ENCODE measurements around the gene AOPEP. TPM values are rescaled to one million over a fixed set of nuclear protein-coding genes. Genes with fewer than 3 reads are reported as not detected.

AOPEP gene
- total RNA-seq, 5 donors from 2014 or later (not counting 1 experiment from before 2014, with no cell fraction given), result 10.4 to 14.8 (median 11.3) TPM

DNA sequence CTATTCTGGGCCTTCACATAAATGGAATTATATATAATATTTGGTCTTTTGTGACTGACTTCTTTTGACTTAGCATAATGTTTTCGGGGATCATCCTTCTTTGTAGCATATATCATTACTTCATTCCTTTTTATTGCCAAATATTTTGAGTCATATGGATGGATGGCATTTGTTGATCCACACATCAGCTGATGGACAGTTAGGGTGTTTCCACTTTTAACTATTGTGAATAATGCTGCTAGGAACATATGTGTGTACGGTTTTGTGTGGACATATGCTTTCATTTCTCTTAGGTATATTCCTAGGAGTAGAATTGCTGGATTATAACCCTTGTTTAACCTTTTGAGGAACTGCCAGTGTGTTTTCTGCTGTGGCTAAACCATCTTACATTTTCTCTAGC lies 341.4 kb downstream of the AOPEP start:
- Histone ChIP-seq H3K4me3 (ENCODE audit: control insufficient read depth in 1 of 2, extremely low read depth in 1 of 2, low read length in 1 of 2) (no peak overlapping the region), H3K27ac (ENCODE audit: low read length) (no peak overlapping the region), H3K36me3 (ENCODE audit: control insufficient read depth in 2 of 2, extremely low read depth in 1 of 2, insufficient read depth in 1 of 2, low read length in 1 of 2) (no peaks in the 10 kb centered on the region), H3K27me3 (replicated peaks in 1 of 2; ENCODE audit: control insufficient read depth in 2 of 2, extremely low read depth in 1 of 2, insufficient read depth in 2 of 2, low read length in 1 of 2) (no peaks in the 10 kb centered on the region), H3K4me1 (ENCODE audit: control insufficient read depth in 1 of 2, extremely low read depth in 1 of 2, insufficient read depth in 2 of 2, low read length in 2 of 2) (no peaks in the 10 kb centered on the region), H3K9me3 (no peaks in the 10 kb centered on the region)
- ChIA-PET CTCF (no interaction called here), POLR2A (no interaction called here)
- ATAC-seq (replicated peaks in 1 of 4), result no peak
- Mint-ChIP-seq H3K27me3 (no peaks in the 10 kb centered on the region), H3K36me3 (peaks cover 29% of the 10 kb centered on the region), H3K4me3 (no peak overlapping the region), H3K4me1 (no peaks in the 10 kb centered on the region), H3K27ac (no peak overlapping the region), H3K9me3 (no peaks in the 10 kb centered on the region)
- no CpG with 5 or more reads among the region's 2 CpGs for WGBS (ENCODE audit: insufficient coverage)
- no peak for DNase-seq

GRCh38 chr9:95070549-95071021 lies 344.1 kb downstream of the AOPEP start:
- Histone ChIP-seq H3K4me3 (ENCODE audit: control insufficient read depth in 1 of 2, extremely low read depth in 1 of 2, low read length in 1 of 2) (no peak overlapping the region), H3K9me3 (no peaks in the 10 kb centered on the region), H3K27me3 (replicated peaks in 1 of 2; ENCODE audit: control insufficient read depth in 2 of 2, extremely low read depth in 1 of 2, insufficient read depth in 2 of 2, low read length in 1 of 2) (no peaks in the 10 kb centered on the region), H3K27ac (ENCODE audit: low read length) (no peak overlapping the region), H3K4me1 (ENCODE audit: control insufficient read depth in 1 of 2, extremely low read depth in 1 of 2, insufficient read depth in 2 of 2, low read length in 2 of 2) (no peaks in the 10 kb centered on the region), H3K36me3 (ENCODE audit: control insufficient read depth in 2 of 2, extremely low read depth in 1 of 2, insufficient read depth in 1 of 2, low read length in 1 of 2) (no peaks in the 10 kb centered on the region)
- no peaks in the 10 kb centered on the region for H3K9me3 Mint-ChIP-seq
- no peaks in the 10 kb centered on the region for H3K4me1 Mint-ChIP-seq
- ChIA-PET POLR2A (no interaction called here), CTCF (no interaction called here)
- peaks cover 21% of the 10 kb centered on the region for H3K36me3 Mint-ChIP-seq
- ATAC-seq (replicated peaks in 1 of 4), result no peak
- H3K4me3 Mint-ChIP-seq, result no peak overlapping the region
- no peaks in the 10 kb centered on the region for H3K27me3 Mint-ChIP-seq
- H3K27ac Mint-ChIP-seq, result no peak overlapping the region
- no peak for DNase-seq
- WGBS (ENCODE audit: insufficient coverage), result 91% methylated on average over 8 of the region's 8 CpGs

DNA sequence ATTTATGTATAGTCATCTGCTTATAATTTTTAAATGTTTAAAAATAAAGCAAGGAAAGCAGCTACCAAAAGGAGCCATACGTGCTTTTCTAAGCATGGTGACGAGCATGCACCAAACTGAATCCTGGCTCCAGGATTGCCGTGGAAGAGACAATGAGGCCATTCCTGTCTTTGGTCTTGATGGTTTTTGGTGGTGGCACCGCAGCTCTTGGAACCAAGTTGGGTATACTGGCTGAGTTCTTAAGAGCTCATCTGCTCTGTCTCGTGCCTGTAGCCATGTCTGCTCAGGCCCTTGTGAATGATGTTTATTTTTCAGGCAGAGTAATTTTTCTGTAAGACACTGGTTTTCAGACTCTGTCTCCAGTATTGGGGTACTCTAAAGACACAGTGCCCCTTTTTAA lies 345.0 kb downstream of the AOPEP start:
- Mint-ChIP-seq H3K9me3 (no peaks in the 10 kb centered on the region), H3K27ac (no peak overlapping the region), H3K27me3 (no peaks in the 10 kb centered on the region), H3K36me3 (peaks cover 21% of the 10 kb centered on the region), H3K4me1 (no peaks in the 10 kb centered on the region), H3K4me3 (no peak overlapping the region)
- H3K27ac ChIP-seq (ENCODE audit: low read length), result no peak overlapping the region
- H3K4me1 ChIP-seq (ENCODE audit: control insufficient read depth in 1 of 2, extremely low read depth in 1 of 2, insufficient read depth in 2 of 2, low read length in 2 of 2), result no peaks in the 10 kb centered on the region
- ChIA-PET POLR2A (no interaction called here), CTCF (no interaction called here)
- DNase-seq, result no peak
- no peak for ATAC-seq (replicated peaks in 1 of 4)
- no peaks in the 10 kb centered on the region for H3K36me3 ChIP-seq (ENCODE audit: control insufficient read depth in 2 of 2, extremely low read depth in 1 of 2, insufficient read depth in 1 of 2, low read length in 1 of 2)
- 89% methylated on average over 5 of the region's 5 CpGs for WGBS (ENCODE audit: insufficient coverage)
- H3K4me3 ChIP-seq (ENCODE audit: control insufficient read depth in 1 of 2, extremely low read depth in 1 of 2, low read length in 1 of 2), result no peak overlapping the region
- H3K9me3 ChIP-seq, result no peaks in the 10 kb centered on the region
- H3K27me3 ChIP-seq (replicated peaks in 1 of 2; ENCODE audit: control insufficient read depth in 2 of 2, extremely low read depth in 1 of 2, insufficient read depth in 2 of 2, low read length in 1 of 2), result no peaks in the 10 kb centered on the region

- H3K27me3 Mint-ChIP-seq, result no peaks in the 10 kb centered on the region
- DNase-seq (no peak), ATAC-seq (replicated peaks in 1 of 4) (no peak)
- Histone ChIP-seq H3K4me3 (ENCODE audit: control insufficient read depth in 1 of 2, extremely low read depth in 1 of 2, low read length in 1 of 2) (no peak overlapping the region), H3K4me1 (ENCODE audit: control insufficient read depth in 1 of 2, extremely low read depth in 1 of 2, insufficient read depth in 2 of 2, low read length in 2 of 2) (no peaks in the 10 kb centered on the region), H3K9me3 (no peaks in the 10 kb centered on the region), H3K27ac (ENCODE audit: low read length) (no peak overlapping the region), H3K36me3 (ENCODE audit: control insufficient read depth in 2 of 2, extremely low read depth in 1 of 2, insufficient read depth in 1 of 2, low read length in 1 of 2) (no peaks in the 10 kb centered on the region), H3K27me3 (replicated peaks in 1 of 2; ENCODE audit: control insufficient read depth in 2 of 2, extremely low read depth in 1 of 2, insufficient read depth in 2 of 2, low read length in 1 of 2) (no peaks in the 10 kb centered on the region)
- H3K36me3 Mint-ChIP-seq, result peaks cover 19% of the 10 kb centered on the region
- no peaks in the 10 kb centered on the region for H3K9me3 Mint-ChIP-seq
- POLR2A ChIA-PET, result no interaction called here
- CTCF ChIA-PET, result no interaction called here
- H3K4me1 Mint-ChIP-seq, result no peaks in the 10 kb centered on the region
- H3K4me3 Mint-ChIP-seq, result no peak overlapping the region
- WGBS (ENCODE audit: insufficient coverage), result 89% methylated on average over 2 of the region's 5 CpGs
- no peak overlapping the region for H3K27ac Mint-ChIP-seq
These were observed 345.4 kb downstream of the AOPEP start for GRCh38 chr9:95071925-95072324.

DNA sequence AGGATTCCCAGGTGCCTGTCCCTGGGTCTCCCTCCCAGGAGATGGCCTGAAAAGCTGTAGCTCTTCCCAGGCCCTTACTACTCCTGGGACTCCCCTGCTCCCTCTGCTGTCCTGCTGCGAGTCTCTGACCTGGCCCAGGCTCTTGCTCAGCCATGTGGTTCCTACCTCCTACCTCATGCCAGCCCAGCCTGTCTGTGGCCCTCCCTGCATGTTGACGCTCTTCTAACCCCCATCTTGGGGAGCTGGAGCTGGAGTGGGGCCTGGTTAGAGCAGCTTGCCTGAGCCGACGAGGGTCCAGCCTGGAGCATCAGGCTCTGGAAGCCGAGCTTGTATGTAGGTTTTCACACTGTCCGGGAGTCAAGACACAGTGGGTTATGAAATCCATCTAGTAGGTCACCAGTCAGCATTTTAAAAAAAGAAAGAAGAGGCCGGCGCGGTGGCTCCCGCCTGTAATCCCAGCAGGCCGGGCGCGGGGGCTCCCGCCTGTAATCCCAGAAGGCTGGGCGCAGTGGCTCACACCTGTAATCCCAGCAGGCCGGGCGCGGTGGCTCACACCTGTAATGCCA lies 346.6 kb downstream of the AOPEP start:
- Histone ChIP-seq H3K4me3 (ENCODE audit: control insufficient read depth in 1 of 2, extremely low read depth in 1 of 2, low read length in 1 of 2) (no peak overlapping the region), H3K4me1 (ENCODE audit: control insufficient read depth in 1 of 2, extremely low read depth in 1 of 2, insufficient read depth in 2 of 2, low read length in 2 of 2) (no peaks in the 10 kb centered on the region), H3K9me3 (no peaks in the 10 kb centered on the region), H3K27ac (ENCODE audit: low read length) (no peak overlapping the region), H3K36me3 (ENCODE audit: control insufficient read depth in 2 of 2, extremely low read depth in 1 of 2, insufficient read depth in 1 of 2, low read length in 1 of 2) (no peaks in the 10 kb centered on the region), H3K27me3 (replicated peaks in 1 of 2; ENCODE audit: control insufficient read depth in 2 of 2, extremely low read depth in 1 of 2, insufficient read depth in 2 of 2, low read length in 1 of 2) (no peaks in the 10 kb centered on the region)
- Mint-ChIP-seq H3K9me3 (no peaks in the 10 kb centered on the region), H3K4me1 (no peaks in the 10 kb centered on the region), H3K27me3 (no peaks in the 10 kb centered on the region), H3K4me3 (no peak overlapping the region), H3K27ac (no peak overlapping the region), H3K36me3 (peaks cover 12% of the 10 kb centered on the region)
- no peak for DNase-seq
- ChIA-PET CTCF (no interaction called here), POLR2A (no interaction called here)
- no peak for ATAC-seq (replicated peaks in 1 of 4)
- 96% methylated on average over 11 of the region's 18 CpGs for WGBS (ENCODE audit: insufficient coverage)

- WGBS (ENCODE audit: insufficient coverage), result 95% methylated on average over 4 of the region's 5 CpGs
- Mint-ChIP-seq H3K4me1 (no peaks in the 10 kb centered on the region), H3K27me3 (no peaks in the 10 kb centered on the region), H3K9me3 (no peaks in the 10 kb centered on the region), H3K4me3 (no peak overlapping the region), H3K36me3 (peaks cover 7% of the 10 kb centered on the region), H3K27ac (no peak overlapping the region)
- no peak overlapping the region for H3K27ac ChIP-seq (ENCODE audit: low read length)
- H3K4me3 ChIP-seq (ENCODE audit: control insufficient read depth in 1 of 2, extremely low read depth in 1 of 2, low read length in 1 of 2), result no peak overlapping the region
- ChIA-PET CTCF (no interaction called here), POLR2A (no interaction called here)
- DNase-seq, result no peak
- no peaks in the 10 kb centered on the region for H3K27me3 ChIP-seq (replicated peaks in 1 of 2; ENCODE audit: control insufficient read depth in 2 of 2, extremely low read depth in 1 of 2, insufficient read depth in 2 of 2, low read length in 1 of 2)
- no peaks in the 10 kb centered on the region for H3K36me3 ChIP-seq (ENCODE audit: control insufficient read depth in 2 of 2, extremely low read depth in 1 of 2, insufficient read depth in 1 of 2, low read length in 1 of 2)
- ATAC-seq (replicated peaks in 1 of 4), result no peak
- H3K4me1 ChIP-seq (ENCODE audit: control insufficient read depth in 1 of 2, extremely low read depth in 1 of 2, insufficient read depth in 2 of 2, low read length in 2 of 2), result no peaks in the 10 kb centered on the region
- H3K9me3 ChIP-seq, result no peaks in the 10 kb centered on the region
These were observed 347.4 kb downstream of the AOPEP start for GRCh38 chr9:95073918-95074317.

DNA sequence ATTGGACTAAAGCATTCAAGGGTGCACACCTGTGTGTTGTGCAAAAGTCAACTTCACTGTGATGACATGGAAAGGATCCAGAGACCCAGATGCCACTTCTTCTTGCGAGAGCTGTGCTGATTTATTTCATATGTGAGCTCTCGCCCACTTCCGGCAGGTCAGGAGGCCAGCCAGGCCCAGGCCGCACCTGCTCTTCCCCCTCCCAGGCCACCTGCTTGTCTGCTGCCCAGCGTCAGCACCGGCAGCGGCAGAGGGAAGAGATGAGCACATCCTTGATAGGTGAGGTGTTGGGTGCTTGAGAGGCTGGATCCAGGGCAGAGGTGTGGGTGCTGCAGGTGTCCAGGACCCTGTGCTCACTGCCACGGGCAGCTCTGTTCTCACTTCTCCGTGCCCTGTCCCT lies 348.1 kb downstream of the AOPEP start:
- H3K27ac ChIP-seq (ENCODE audit: low read length), result no peak overlapping the region
- H3K4me1 Mint-ChIP-seq, result no peaks in the 10 kb centered on the region
- no peak for ATAC-seq (replicated peaks in 1 of 4)
- peaks cover 8% of the 10 kb centered on the region for H3K36me3 Mint-ChIP-seq
- no peak for DNase-seq
- CTCF ChIA-PET, result no interaction called here
- H3K27ac Mint-ChIP-seq, result no peak overlapping the region
- H3K9me3 ChIP-seq, result no peaks in the 10 kb centered on the region
- H3K4me1 ChIP-seq (ENCODE audit: control insufficient read depth in 1 of 2, extremely low read depth in 1 of 2, insufficient read depth in 2 of 2, low read length in 2 of 2), result no peaks in the 10 kb centered on the region
- H3K27me3 Mint-ChIP-seq, result no peaks in the 10 kb centered on the region
- H3K36me3 ChIP-seq (ENCODE audit: control insufficient read depth in 2 of 2, extremely low read depth in 1 of 2, insufficient read depth in 1 of 2, low read length in 1 of 2), result no peaks in the 10 kb centered on the region
- H3K4me3 Mint-ChIP-seq, result no peak overlapping the region
- WGBS (ENCODE audit: insufficient coverage), result 100% methylated on average over 1 of the region's 9 CpGs
- H3K9me3 Mint-ChIP-seq, result no peaks in the 10 kb centered on the region
- H3K27me3 ChIP-seq (replicated peaks in 1 of 2; ENCODE audit: control insufficient read depth in 2 of 2, extremely low read depth in 1 of 2, insufficient read depth in 2 of 2, low read length in 1 of 2), result no peaks in the 10 kb centered on the region
- POLR2A ChIA-PET, result interaction anchor here in 1 of 2 donors (0.7 kb wide), 1 partner anchor 19 kb away, joined by 3 read pairs; no protein-coding TSS in a partner anchor
- no peak overlapping the region for H3K4me3 ChIP-seq (ENCODE audit: control insufficient read depth in 1 of 2, extremely low read depth in 1 of 2, low read length in 1 of 2)

Data from T-cell (primary cell).